Endothelial cell (in vitro differentiated cells): ENCODE results near the gene SURF1. TPM values are rescaled to one million over a fixed set of nuclear protein-coding genes. Genes with fewer than 3 reads are reported as not detected.
"Not testable (repeated sequence)": the region's sequence is repeated elsewhere in the genome, so short reads cannot be mapped to it uniquely, and the experiment has no call there.

Experiments used
- DNase-seq: peaks from one replicate; pipeline ENCODE4 v3.0.0; 2021; ENCODE audit warnings: low spot score
- H3K27ac Mint-ChIP-seq: one replicate; pipeline ENCODE4 v1.8.0; 2021; ENCODE audit warnings: mixed read lengths, inconsistent platforms; ENCODE audit not compliant: unreplicated experiment
- H3K27me3 Mint-ChIP-seq: one replicate; pipeline ENCODE4 v1.8.0; 2021; ENCODE audit warnings: mild to moderate bottlenecking, moderate library complexity, mixed read lengths, inconsistent platforms; ENCODE audit not compliant: unreplicated experiment
- H3K36me3 Mint-ChIP-seq: one replicate; pipeline ENCODE4 v1.8.0; 2021; ENCODE audit warnings: mild to moderate bottlenecking, low read depth, mixed read lengths, inconsistent platforms; ENCODE audit not compliant: unreplicated experiment
- H3K4me1 Mint-ChIP-seq: one replicate; pipeline ENCODE4 v1.8.0; 2021; ENCODE audit warnings: mild to moderate bottlenecking, mixed read lengths, inconsistent platforms; ENCODE audit not compliant: unreplicated experiment
- H3K4me3 Mint-ChIP-seq: one replicate; pipeline ENCODE4 v1.8.0; 2021; ENCODE audit warnings: mild to moderate bottlenecking, mixed read lengths, inconsistent platforms; ENCODE audit not compliant: unreplicated experiment
- H3K9me3 Mint-ChIP-seq: one replicate; pipeline ENCODE4 v1.8.0; 2021; ENCODE audit warnings: mixed read lengths, inconsistent platforms; ENCODE audit not compliant: unreplicated experiment
- CTCF ChIP-seq: fragments of 200-600 bp; sonication (generic); IDR thresholded peaks from one replicate; pipeline ENCODE4 v1.5.0; 2021; ENCODE audit warnings: antibody characterized with exemption; ENCODE audit not compliant: unreplicated experiment
- total RNA-seq: library from RNA; stranded (reverse); fragmentation: NEBNext Ultra II Directional; extraction: Animal tissue kit (Norgen Biotek cat#: 25700); gene quantifications from one replicate; pipeline ENCODE4 v1.2.1, GENCODE V29; 2021; ENCODE audit not compliant: unreplicated experiment

SURF1 gene
- total RNA-seq, 1 donor from 2014 or later: 36.2 TPM

DNA sequence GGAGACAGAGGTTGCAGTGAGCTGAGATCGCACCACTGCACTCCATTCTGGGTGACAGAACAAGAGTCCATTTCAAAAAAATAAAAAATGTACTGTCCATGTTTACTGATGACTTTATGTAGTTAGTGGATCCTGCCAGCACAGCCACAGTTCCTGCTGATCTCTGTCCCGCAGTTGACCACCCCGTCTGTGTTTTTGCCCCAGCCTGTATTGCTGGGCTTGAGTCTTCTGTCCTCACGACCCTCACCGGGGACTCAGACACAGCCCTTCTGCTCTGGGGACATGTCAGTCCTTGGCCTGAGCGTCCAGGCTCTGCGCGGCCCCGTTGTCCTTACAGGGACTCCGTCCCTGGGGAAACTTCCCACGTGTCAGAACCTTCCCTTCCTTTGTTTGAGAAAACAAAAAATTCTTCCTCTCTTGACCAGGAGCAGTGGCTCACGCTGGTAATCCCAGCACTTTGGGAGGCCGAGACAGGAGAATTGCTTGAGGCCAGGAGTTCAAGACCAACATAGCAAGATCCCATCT is 34.8 kb downstream of the SURF1 start:
- DNase-seq: no peak
- Mint-ChIP-seq H3K4me1 (peaks cover 3% of the 10 kb centered on the region), H3K27ac (peak overlapping the region; percentile 67), H3K36me3 (peaks cover 5% of the 10 kb centered on the region), H3K4me3 (no peak overlapping the region), H3K27me3 (peaks cover 8% of the 10 kb centered on the region), H3K9me3 (peaks cover 4% of the 10 kb centered on the region)
- TF ChIP-seq CTCF: no peak

- Mint-ChIP-seq H3K27me3 (peaks cover 8% of the 10 kb centered on the region), H3K9me3 (peaks cover 4% of the 10 kb centered on the region), H3K36me3 (peaks cover 5% of the 10 kb centered on the region), H3K27ac (no peak overlapping the region), H3K4me3 (no peak overlapping the region), H3K4me1 (peaks cover 3% of the 10 kb centered on the region)
- no peak for DNase-seq
- TF ChIP-seq CTCF: no peak
Observed at GRCh38 chr9:133320421-133320881, 35.8 kb downstream of the SURF1 start.

DNA sequence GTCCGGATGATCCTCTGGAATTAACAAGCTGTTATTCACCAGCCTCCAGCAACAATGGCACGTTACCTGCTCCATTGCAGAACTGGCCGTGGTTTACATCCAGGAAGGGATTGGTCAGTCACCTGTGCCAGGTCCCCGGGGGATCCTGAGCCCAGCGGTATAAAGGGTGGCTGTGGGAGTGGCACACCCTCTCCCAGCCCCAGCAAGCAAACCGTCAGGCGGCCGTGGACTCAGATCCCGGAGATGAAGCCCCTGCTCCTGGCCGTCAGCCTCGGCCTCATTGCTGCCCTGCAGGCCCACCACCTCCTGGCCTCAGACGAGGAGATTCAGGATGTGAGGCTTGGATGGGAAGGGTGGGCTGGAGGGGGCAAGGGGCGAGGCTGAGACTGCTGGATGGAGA is 38.7 kb downstream of the SURF1 start:
- not testable (repeated sequence) for H3K4me3 Mint-ChIP-seq, H3K27me3 Mint-ChIP-seq, H3K9me3 Mint-ChIP-seq, H3K36me3 Mint-ChIP-seq, H3K4me1 Mint-ChIP-seq, H3K27ac Mint-ChIP-seq, DNase-seq

DNA sequence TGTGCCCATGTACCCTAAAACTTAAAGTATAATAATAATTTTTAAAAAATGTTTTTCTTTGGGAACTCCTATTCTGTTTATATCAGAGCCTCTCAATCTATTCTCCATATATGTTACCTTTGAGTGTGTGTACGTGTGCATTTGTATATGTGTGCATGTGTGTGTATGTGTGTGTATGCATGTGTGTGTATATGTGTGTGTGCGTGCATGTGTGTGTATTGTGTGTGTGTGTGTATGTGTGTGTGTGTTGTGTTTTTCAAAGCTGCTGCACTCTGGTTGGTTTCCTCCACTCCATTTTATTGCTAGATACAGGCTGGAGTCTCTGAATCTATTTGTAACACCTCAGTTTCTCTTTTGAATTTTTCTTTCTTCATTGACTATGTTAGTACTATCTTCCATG is 40.3 kb downstream of the SURF1 start:
- Mint-ChIP-seq H3K4me3 (no peak overlapping the region), H3K4me1 (no peaks in the 10 kb centered on the region), H3K9me3 (no peaks in the 10 kb centered on the region), H3K27me3 (peaks cover 3% of the 10 kb centered on the region), H3K27ac (no peak overlapping the region), H3K36me3 (no peaks in the 10 kb centered on the region)
- no peak for DNase-seq
- no peak for TF ChIP-seq CTCF

GRCh38 chr9:133309608-133310007 is 46.7 kb downstream of the SURF1 start:
- Mint-ChIP-seq H3K4me1 (no peaks in the 10 kb centered on the region), H3K9me3 (peaks cover 5% of the 10 kb centered on the region), H3K27ac (no peak overlapping the region), H3K27me3 (peaks cover 2% of the 10 kb centered on the region), H3K4me3 (no peak overlapping the region), H3K36me3 (no peaks in the 10 kb centered on the region)
- no peak for DNase-seq
- no peak for TF ChIP-seq CTCF
